Measurements from ENCODE around the gene MTX3. TPM values are rescaled to one million over a fixed set of nuclear protein-coding genes. Genes with fewer than 3 reads are reported as not detected.

The MTX3 gene
- total and polyA plus RNA-seq, 4 donors = 2.3 to 7.6 (median 4.4) TPM

DNA sequence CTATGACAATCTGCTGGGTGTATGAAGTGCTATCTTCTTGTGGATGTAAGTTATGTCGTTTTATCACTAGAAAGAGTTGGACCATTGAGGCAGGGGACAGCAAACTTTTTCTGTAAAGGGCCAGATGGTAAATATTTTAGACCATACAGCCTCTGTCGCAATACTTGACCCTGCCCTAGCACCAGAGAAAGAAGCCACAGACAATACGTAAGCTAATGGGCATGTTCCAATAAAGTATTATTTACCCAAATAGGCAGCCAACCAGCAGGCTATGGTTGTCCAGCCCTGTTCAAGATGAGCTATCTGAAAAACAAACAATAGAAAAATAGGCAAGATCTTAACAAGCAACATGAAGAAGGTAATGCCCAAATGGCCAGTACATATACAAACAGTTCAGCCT, 36.4 kb downstream of the MTX3 start:
- H3K36me3 ChIP-seq (ENCODE audit: control insufficient read depth in 4 of 4, insufficient read depth in 3 of 4, low read depth in 1 of 4, low read length in 3 of 4) = no peaks in the 10 kb centered on the region
- TF ChIP-seq HNF4G (IDR thresholded peaks at IDR 0.05) = no peak
- H3K4me1 ChIP-seq (ENCODE audit: control insufficient read depth in 4 of 4, insufficient read depth in 4 of 4, low read length in 3 of 4) = no peaks in the 10 kb centered on the region
- no peaks in the 10 kb centered on the region for H3K27me3 ChIP-seq (ENCODE audit: control insufficient read depth in 4 of 4, insufficient read depth in 4 of 4, low read length in 3 of 4)
- no peaks in the 10 kb centered on the region for H3K9me3 ChIP-seq (ENCODE audit: control insufficient read depth in 4 of 4, low read length in 3 of 4)
- H3K4me3 ChIP-seq (ENCODE audit: low read depth in 1 of 3, low read length in 3 of 3) = no peak overlapping the region
- no peak for DNase-seq (ENCODE audit: low spot score)
- H3K27ac ChIP-seq (ENCODE audit: low read depth in 1 of 2, low read length in 2 of 2) = no peak overlapping the region
- no peak overlapping the region for H3K9ac ChIP-seq (ENCODE audit: low read depth in 1 of 2, low read length in 2 of 2)
- 69% methylated on average over 3 of the region's 3 CpGs for whole genome bisulfite sequencing

DNA sequence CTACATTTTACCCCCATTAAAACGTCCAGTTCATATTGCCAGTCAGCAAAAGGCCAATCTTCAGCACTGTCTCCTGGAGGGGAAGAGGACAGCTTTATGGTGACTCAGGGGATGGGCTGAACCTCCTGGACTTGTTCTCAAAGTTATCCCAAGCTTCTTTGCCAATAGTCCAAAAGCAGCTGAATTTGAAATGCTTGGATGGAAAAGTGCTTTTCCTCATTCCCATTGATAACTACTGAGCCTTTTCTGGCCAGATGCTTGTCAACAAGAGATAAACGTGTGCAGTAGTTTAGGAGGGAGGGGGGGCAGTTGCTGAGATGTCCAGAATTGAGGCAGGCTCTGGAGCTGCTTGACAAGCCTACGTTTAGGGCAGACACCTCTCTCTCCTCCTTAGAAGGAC, 43.5 kb downstream of the MTX3 start:
- no peaks in the 10 kb centered on the region for H3K4me1 ChIP-seq (ENCODE audit: control insufficient read depth in 4 of 4, insufficient read depth in 4 of 4, low read length in 3 of 4)
- no peak overlapping the region for H3K9ac ChIP-seq (ENCODE audit: low read depth in 1 of 2, low read length in 2 of 2)
- no peaks in the 10 kb centered on the region for H3K36me3 ChIP-seq (ENCODE audit: control insufficient read depth in 4 of 4, insufficient read depth in 3 of 4, low read depth in 1 of 4, low read length in 3 of 4)
- no peak for DNase-seq (ENCODE audit: low spot score)
- H3K27me3 ChIP-seq (ENCODE audit: control insufficient read depth in 4 of 4, insufficient read depth in 4 of 4, low read length in 3 of 4) = no peaks in the 10 kb centered on the region
- no peak overlapping the region for H3K4me3 ChIP-seq (ENCODE audit: low read depth in 1 of 3, low read length in 3 of 3)
- no peak for TF ChIP-seq SP1 (IDR thresholded peaks at IDR 0.05)
- no peak for TF ChIP-seq FOXA2 (IDR thresholded peaks at IDR 0.05)
- TF ChIP-seq RXRA (IDR thresholded peaks at IDR 0.05) = no peak
- no peak for TF ChIP-seq EGR1 (IDR thresholded peaks at IDR 0.05; ENCODE audit: low read depth in 2 of 2)
- TF ChIP-seq, protein P1, sequence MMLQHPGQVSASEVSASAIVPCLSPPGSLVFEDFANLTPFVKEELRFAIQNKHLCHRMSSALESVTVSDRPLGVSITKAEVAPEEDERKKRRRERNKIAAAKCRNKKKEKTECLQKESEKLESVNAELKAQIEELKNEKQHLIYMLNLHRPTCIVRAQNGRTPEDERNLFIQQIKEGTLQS (IDR thresholded peaks at IDR 0.05) = no peak
- TF ChIP-seq, protein P2, sequence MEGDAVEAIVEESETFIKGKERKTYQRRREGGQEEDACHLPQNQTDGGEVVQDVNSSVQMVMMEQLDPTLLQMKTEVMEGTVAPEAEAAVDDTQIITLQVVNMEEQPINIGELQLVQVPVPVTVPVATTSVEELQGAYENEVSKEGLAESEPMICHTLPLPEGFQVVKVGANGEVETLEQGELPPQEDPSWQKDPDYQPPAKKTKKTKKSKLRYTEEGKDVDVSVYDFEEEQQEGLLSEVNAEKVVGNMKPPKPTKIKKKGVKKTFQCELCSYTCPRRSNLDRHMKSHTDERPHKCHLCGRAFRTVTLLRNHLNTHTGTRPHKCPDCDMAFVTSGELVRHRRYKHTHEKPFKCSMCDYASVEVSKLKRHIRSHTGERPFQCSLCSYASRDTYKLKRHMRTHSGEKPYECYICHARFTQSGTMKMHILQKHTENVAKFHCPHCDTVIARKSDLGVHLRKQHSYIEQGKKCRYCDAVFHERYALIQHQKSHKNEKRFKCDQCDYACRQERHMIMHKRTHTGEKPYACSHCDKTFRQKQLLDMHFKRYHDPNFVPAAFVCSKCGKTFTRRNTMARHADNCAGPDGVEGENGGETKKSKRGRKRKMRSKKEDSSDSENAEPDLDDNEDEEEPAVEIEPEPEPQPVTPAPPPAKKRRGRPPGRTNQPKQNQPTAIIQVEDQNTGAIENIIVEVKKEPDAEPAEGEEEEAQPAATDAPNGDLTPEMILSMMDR (IDR thresholded peaks at IDR 0.05; ENCODE audit: low read depth, low read length, missing input control) = no peak
- no peak overlapping the region for H3K27ac ChIP-seq (ENCODE audit: low read depth in 1 of 2, low read length in 2 of 2)
- 64% methylated on average over 3 of the region's 3 CpGs for WGBS
- no peaks in the 10 kb centered on the region for H3K9me3 ChIP-seq (ENCODE audit: control insufficient read depth in 4 of 4, low read length in 3 of 4)

DNA sequence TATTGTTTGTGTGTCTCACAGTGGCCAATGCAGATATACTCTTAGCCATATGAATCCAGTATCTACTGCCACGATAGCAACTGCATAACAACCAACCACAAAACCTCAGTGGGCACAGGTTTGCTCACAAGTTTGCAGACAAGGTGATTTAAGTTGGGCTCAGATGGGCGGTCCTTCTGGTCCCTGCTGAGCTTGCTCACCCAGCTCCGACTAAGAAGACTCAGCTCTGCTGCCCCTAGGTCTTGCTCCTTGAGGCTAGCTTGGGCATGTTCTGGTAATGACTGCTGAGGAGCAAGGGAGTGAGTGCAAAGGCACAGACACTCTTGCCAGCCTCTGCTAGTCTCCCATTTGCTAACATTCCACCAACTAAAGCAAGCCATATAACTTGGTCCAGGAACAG, 52.6 kb downstream of the MTX3 start:
- DNase-seq (ENCODE audit: low spot score) = no peak
- WGBS = 83% methylated on average over 3 of the region's 3 CpGs
- Histone ChIP-seq H3K36me3 (ENCODE audit: control insufficient read depth in 4 of 4, insufficient read depth in 3 of 4, low read depth in 1 of 4, low read length in 3 of 4) (no peaks in the 10 kb centered on the region), H3K27me3 (ENCODE audit: control insufficient read depth in 4 of 4, insufficient read depth in 4 of 4, low read length in 3 of 4) (peaks cover 0 to 3% (median 0%) of the 10 kb centered on the region in 4 donors), H3K4me3 (ENCODE audit: low read depth in 1 of 3, low read length in 3 of 3) (no peak overlapping the region), H3K9me3 (ENCODE audit: control insufficient read depth in 4 of 4, low read length in 3 of 4) (peaks cover 0 to 1% (median under 1%) of the 10 kb centered on the region in 4 donors), H3K9ac (ENCODE audit: low read depth in 1 of 2, low read length in 2 of 2) (no peak overlapping the region), H3K27ac (ENCODE audit: low read depth in 1 of 2, low read length in 2 of 2) (no peak overlapping the region), H3K4me1 (ENCODE audit: control insufficient read depth in 4 of 4, insufficient read depth in 4 of 4, low read length in 3 of 4) (no peaks in the 10 kb centered on the region)
- TF ChIP-seq, protein P1 (IDR thresholded peaks at IDR 0.05) = no peak
- TF ChIP-seq, protein P3, sequence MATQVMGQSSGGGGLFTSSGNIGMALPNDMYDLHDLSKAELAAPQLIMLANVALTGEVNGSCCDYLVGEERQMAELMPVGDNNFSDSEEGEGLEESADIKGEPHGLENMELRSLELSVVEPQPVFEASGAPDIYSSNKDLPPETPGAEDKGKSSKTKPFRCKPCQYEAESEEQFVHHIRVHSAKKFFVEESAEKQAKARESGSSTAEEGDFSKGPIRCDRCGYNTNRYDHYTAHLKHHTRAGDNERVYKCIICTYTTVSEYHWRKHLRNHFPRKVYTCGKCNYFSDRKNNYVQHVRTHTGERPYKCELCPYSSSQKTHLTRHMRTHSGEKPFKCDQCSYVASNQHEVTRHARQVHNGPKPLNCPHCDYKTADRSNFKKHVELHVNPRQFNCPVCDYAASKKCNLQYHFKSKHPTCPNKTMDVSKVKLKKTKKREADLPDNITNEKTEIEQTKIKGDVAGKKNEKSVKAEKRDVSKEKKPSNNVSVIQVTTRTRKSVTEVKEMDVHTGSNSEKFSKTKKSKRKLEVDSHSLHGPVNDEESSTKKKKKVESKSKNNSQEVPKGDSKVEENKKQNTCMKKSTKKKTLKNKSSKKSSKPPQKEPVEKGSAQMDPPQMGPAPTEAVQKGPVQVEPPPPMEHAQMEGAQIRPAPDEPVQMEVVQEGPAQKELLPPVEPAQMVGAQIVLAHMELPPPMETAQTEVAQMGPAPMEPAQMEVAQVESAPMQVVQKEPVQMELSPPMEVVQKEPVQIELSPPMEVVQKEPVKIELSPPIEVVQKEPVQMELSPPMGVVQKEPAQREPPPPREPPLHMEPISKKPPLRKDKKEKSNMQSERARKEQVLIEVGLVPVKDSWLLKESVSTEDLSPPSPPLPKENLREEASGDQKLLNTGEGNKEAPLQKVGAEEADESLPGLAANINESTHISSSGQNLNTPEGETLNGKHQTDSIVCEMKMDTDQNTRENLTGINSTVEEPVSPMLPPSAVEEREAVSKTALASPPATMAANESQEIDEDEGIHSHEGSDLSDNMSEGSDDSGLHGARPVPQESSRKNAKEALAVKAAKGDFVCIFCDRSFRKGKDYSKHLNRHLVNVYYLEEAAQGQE (IDR thresholded peaks at IDR 0.05) = no peak
- TF ChIP-seq HNF4G (IDR thresholded peaks at IDR 0.05) = no peak
- TF ChIP-seq GABPA (IDR thresholded peaks at IDR 0.05 in 1 of 2, conservative IDR thresholded peaks at IDR 0.05 in 1 of 2) = no peak
- no peak for TF ChIP-seq TAF1 (conservative IDR thresholded peaks at IDR 0.05)
